GM12878 (cell line): ENCODE data around the gene HEBP2. TPM values are rescaled to one million over a fixed set of nuclear protein-coding genes. Genes with fewer than 3 reads are reported as not detected.

Source experiments
- ATF7 ChIP-seq: fragments of 450-650 bp; IDR thresholded peaks from 2 replicates; pipeline ENCODE4 v1.6.1; 2016; ENCODE audit warnings: low read depth, mild to moderate bottlenecking
- BCL11A ChIP-seq: IDR thresholded peaks from 2 replicates; pipeline ENCODE4 v1.6.1; 2011; ENCODE audit warnings: low read depth, low read length
- CBX5 ChIP-seq: sonication (generic); IDR thresholded peaks from 2 replicates; pipeline ENCODE4 v1.6.1; 2016; ENCODE audit warnings: low read depth, moderate library complexity, mild to moderate bottlenecking, inconsistent platforms
- DPF2 ChIP-seq: fragments of 450-650 bp; IDR thresholded peaks from 2 replicates; pipeline ENCODE4 v1.6.1; 2017; ENCODE audit warnings: mild to moderate bottlenecking
- EED ChIP-seq: sonication (generic); IDR thresholded peaks from 2 replicates; pipeline ENCODE4 v1.6.1; 2016; ENCODE audit warnings: antibody characterized with exemption, low read depth
- FOXM1 ChIP-seq: IDR thresholded peaks from 2 replicates; pipeline ENCODE4 v1.6.1; 2012; ENCODE audit warnings: low read depth, mild to moderate bottlenecking, inconsistent platforms, low read length, moderate library complexity
- HDAC2 ChIP-seq: fragments of 200-600 bp; sonication (generic); IDR thresholded peaks from 2 replicates; pipeline ENCODE4 v1.6.1; 2017
- MTA2 ChIP-seq: fragments of 450-650 bp; IDR thresholded peaks from 2 replicates; pipeline ENCODE4 v1.6.1; 2016; ENCODE audit warnings: low read depth, mild to moderate bottlenecking, moderate library complexity
- MYB ChIP-seq: fragments of 150-350 bp; IDR thresholded peaks from 2 replicates; pipeline ENCODE4 v1.6.1; 2014; ENCODE audit warnings: mild to moderate bottlenecking, low read depth, low read length, borderline replicate concordance
- NBN ChIP-seq: fragments of 450-650 bp; IDR thresholded peaks from 2 replicates; pipeline ENCODE4 v1.6.1; 2016
- NFXL1 ChIP-seq: fragments of 450-650 bp; IDR thresholded peaks from 2 replicates; pipeline ENCODE4 v1.6.1; 2017; ENCODE audit warnings: antibody characterized with exemption, mild to moderate bottlenecking, borderline replicate concordance
- NFYB ChIP-seq: IDR thresholded peaks from 2 replicates; pipeline ENCODE4 v1.6.1; 2011; ENCODE audit warnings: low read depth, mild to moderate bottlenecking, low read length, improper control_type of control experiment, moderate library complexity; ENCODE audit not compliant: insufficient read depth
- POLR2A ChIP-seq: IDR thresholded peaks from 2 replicates; pipeline ENCODE4 v1.6.1; 2011; ENCODE audit warnings: low read depth, mild to moderate bottlenecking, low read length
- SIN3A ChIP-seq: IDR thresholded peaks from 2 replicates; pipeline ENCODE4 v1.6.1; 2012; ENCODE audit warnings: low read depth, low read length, improper control_type of control experiment
- SMARCA5 ChIP-seq: fragments of 450-650 bp; IDR thresholded peaks from 2 replicates; pipeline ENCODE4 v1.6.1; 2017; ENCODE audit warnings: mild to moderate bottlenecking
- SRF ChIP-seq, 2 experiments: IDR thresholded peaks; 2 replicates each; pipeline ENCODE4 v1.6.1; 2011; ENCODE audit warnings: low read depth in 2 of 2, low read length in 2 of 2, mild to moderate bottlenecking in 1 of 2, moderate library complexity in 1 of 2
- SUZ12 ChIP-seq: fragments of 200-600 bp; sonication (generic); IDR thresholded peaks from one replicate; pipeline ENCODE4 v1.6.1; 2018; ENCODE audit warnings: antibody characterized with exemption, mild to moderate bottlenecking; ENCODE audit not compliant: unreplicated experiment
- TCF3 ChIP-seq: IDR thresholded peaks from 2 replicates; pipeline ENCODE4 v1.6.1; 2012; ENCODE audit warnings: low read depth, mild to moderate bottlenecking, low read length, borderline replicate concordance; ENCODE audit not compliant: insufficient read depth
- WRNIP1 ChIP-seq: IDR thresholded peaks from 2 replicates; pipeline ENCODE4 v1.6.1; 2011; ENCODE audit warnings: low read depth, low read length, improper control_type of control experiment, borderline replicate concordance
- YY1 ChIP-seq: IDR thresholded peaks from 2 replicates; pipeline ENCODE4 v1.6.1; 2011; ENCODE audit warnings: low read depth, mild to moderate bottlenecking, low read length
- ZNF24 ChIP-seq: fragments of 450-650 bp; IDR thresholded peaks from 2 replicates; pipeline ENCODE4 v1.6.1; 2017; ENCODE audit warnings: antibody characterized with exemption, mild to moderate bottlenecking
- ZNF384 ChIP-seq: IDR thresholded peaks from 2 replicates; pipeline ENCODE4 v1.6.1; 2012; ENCODE audit warnings: low read depth, mild to moderate bottlenecking, low read length, improper control_type of control experiment, borderline replicate concordance
- ZZZ3 ChIP-seq: IDR thresholded peaks from 2 replicates; pipeline ENCODE4 v1.6.1; 2011; ENCODE audit warnings: low read depth; ENCODE audit not compliant: control insufficient read depth, insufficient read length
- polyA plus RNA-seq, 11 experiments: library from polyadenylated mRNA; depleted of rRNA in 4 of 11; unstranded in 6 of 11; stranded (reverse) in 5 of 11; fragments of >200 nt; fragmentation: Nextera tagmentation in 4 of 11; fragmentation: Illumina TruSeq in 1 of 11; extraction: Ambion mirVana in 4 of 11; extraction: Trizol in 1 of 11; gene quantifications; 1 replicate in 1 of 11; 2 replicates in 10 of 11; pipeline versions ENCODE4 v1.2.1 to v1.2.3, GENCODE V29; 2011 to 2016; ENCODE audit warnings: inconsistent platforms in 2 of 11, missing spikeins in 2 of 11, low read depth in 1 of 11
- total RNA-seq, 4 experiments: library from RNA; depleted of rRNA in 3 of 4; stranded (reverse); fragments of >200 nt in 3 of 4; fragmentation: Illumina TruSeq in 1 of 4; extraction: Trizol in 1 of 4; gene quantifications; 2 replicates each; pipeline versions ENCODE4 v1.2.1 to v1.2.3, GENCODE V29; 2013 to 2021
- TF ChIP-seq, protein P1 (sequence below): fragments of 150-350 bp; IDR thresholded peaks from 2 replicates; pipeline ENCODE4 v1.6.1; 2014; ENCODE audit warnings: mild to moderate bottlenecking, low read depth, low read length
- TF ChIP-seq, protein P2 (sequence below): fragments of 450-650 bp; IDR thresholded peaks from 2 replicates; pipeline ENCODE4 v1.6.1; 2017; ENCODE audit warnings: mild to moderate bottlenecking, low read depth, inconsistent platforms; ENCODE audit not compliant: poor library complexity, severe bottlenecking
- TF ChIP-seq, protein P3 (sequence below): IDR thresholded peaks from 2 replicates; pipeline ENCODE4 v1.6.1; 2012; ENCODE audit warnings: low read depth, low read length, improper control_type of control experiment
- TF ChIP-seq, protein P4 (sequence below): IDR thresholded peaks from 2 replicates; pipeline ENCODE4 v1.6.1; 2011; ENCODE audit warnings: low read depth, mild to moderate bottlenecking, low read length, moderate library complexity, borderline replicate concordance; ENCODE audit errors: extremely low read depth

Gene HEBP2
- total and polyA plus RNA-seq, 10 of the 15 experiments (the other 5 are each of a cell fraction or from before 2014, with no cell fraction given) = 3.8 to 41.8 (median 16.9) TPM

DNA sequence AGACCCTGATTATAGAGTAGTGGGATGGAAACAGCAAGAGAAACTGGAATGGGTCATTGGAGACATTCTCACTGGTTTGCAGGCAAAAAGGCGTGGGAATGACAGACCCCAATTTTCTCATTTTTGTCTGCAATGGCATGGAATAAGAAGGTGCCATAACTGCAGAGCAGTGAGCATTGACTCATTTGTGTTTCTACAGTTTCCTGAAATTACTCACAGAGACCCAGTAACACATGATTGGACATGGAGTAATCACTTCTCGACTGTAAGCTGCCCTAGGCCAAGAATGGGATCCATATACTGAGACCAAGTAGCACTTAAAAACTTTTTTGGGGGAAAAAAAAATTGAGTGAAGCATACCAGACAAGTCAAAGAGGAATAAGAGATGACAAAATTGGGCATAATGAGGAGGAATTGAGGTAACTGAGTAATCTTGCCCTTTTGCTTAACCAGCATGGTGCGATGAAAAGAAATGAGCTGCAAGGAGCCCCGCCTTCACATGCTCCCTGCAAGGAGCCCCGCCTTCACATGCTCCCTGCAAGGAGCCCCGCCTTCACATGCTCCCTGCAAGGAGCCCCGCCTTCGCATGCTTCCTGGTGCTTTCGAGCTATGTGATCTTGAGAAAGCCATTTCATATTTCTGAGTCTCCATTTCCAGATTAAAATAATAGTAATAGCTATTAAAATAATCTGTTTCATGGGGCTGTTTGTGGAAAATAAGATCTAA, 51.1 kb downstream of the HEBP2 start (continued):
- no peak for TF ChIP-seq TCF3
- TF ChIP-seq EED = peak; percentile 51
- TF ChIP-seq ZZZ3 = no peak
- TF ChIP-seq, protein P1, sequence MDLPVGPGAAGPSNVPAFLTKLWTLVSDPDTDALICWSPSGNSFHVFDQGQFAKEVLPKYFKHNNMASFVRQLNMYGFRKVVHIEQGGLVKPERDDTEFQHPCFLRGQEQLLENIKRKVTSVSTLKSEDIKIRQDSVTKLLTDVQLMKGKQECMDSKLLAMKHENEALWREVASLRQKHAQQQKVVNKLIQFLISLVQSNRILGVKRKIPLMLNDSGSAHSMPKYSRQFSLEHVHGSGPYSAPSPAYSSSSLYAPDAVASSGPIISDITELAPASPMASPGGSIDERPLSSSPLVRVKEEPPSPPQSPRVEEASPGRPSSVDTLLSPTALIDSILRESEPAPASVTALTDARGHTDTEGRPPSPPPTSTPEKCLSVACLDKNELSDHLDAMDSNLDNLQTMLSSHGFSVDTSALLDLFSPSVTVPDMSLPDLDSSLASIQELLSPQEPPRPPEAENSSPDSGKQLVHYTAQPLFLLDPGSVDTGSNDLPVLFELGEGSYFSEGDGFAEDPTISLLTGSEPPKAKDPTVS = no peak
- TF ChIP-seq SMARCA5 = no peak
- TF ChIP-seq YY1 = 0 out of 2 replicates have a peak, but pooled peaks have one; percentile 31
- TF ChIP-seq BCL11A = peak; percentile 74
- TF ChIP-seq MTA2 = peak; percentile 74
- peak; percentile 80 for TF ChIP-seq DPF2
- no peak for TF ChIP-seq CBX5
- TF ChIP-seq, protein P2, sequence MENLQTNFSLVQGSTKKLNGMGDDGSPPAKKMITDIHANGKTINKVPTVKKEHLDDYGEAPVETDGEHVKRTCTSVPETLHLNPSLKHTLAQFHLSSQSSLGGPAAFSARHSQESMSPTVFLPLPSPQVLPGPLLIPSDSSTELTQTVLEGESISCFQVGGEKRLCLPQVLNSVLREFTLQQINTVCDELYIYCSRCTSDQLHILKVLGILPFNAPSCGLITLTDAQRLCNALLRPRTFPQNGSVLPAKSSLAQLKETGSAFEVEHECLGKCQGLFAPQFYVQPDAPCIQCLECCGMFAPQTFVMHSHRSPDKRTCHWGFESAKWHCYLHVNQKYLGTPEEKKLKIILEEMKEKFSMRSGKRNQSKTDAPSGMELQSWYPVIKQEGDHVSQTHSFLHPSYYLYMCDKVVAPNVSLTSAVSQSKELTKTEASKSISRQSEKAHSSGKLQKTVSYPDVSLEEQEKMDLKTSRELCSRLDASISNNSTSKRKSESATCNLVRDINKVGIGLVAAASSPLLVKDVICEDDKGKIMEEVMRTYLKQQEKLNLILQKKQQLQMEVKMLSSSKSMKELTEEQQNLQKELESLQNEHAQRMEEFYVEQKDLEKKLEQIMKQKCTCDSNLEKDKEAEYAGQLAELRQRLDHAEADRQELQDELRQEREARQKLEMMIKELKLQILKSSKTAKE = peak; percentile 30
- TF ChIP-seq, protein P3, sequence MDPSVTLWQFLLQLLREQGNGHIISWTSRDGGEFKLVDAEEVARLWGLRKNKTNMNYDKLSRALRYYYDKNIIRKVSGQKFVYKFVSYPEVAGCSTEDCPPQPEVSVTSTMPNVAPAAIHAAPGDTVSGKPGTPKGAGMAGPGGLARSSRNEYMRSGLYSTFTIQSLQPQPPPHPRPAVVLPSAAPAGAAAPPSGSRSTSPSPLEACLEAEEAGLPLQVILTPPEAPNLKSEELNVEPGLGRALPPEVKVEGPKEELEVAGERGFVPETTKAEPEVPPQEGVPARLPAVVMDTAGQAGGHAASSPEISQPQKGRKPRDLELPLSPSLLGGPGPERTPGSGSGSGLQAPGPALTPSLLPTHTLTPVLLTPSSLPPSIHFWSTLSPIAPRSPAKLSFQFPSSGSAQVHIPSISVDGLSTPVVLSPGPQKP = no peak
- TF ChIP-seq NBN = no peak; the same call in 1 of the 2 replicates
- no peak for TF ChIP-seq ZNF384
- TF ChIP-seq SRF (IDR thresholded peaks at IDR 0.05; ENCODE audit: low read depth in 2 of 2, low read length in 2 of 2) = no peak
- no peak for TF ChIP-seq ZNF24
- TF ChIP-seq SIN3A = no peak
- TF ChIP-seq HDAC2 = no peak
- TF ChIP-seq NFXL1 = no peak
- TF ChIP-seq, protein P4, sequence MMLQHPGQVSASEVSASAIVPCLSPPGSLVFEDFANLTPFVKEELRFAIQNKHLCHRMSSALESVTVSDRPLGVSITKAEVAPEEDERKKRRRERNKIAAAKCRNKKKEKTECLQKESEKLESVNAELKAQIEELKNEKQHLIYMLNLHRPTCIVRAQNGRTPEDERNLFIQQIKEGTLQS = no peak
- no peak for TF ChIP-seq MYB
- TF ChIP-seq WRNIP1 = no peak
- TF ChIP-seq ATF7 = peak; percentile 50
- no peak for TF ChIP-seq SUZ12
- peak; percentile 62; the same call in 1 of the 2 replicates for TF ChIP-seq NFYB
- TF ChIP-seq POLR2A = no peak
- 0 out of 2 replicates have a peak, but pooled peaks have one; percentile 53 for TF ChIP-seq FOXM1
